D721Med (cell line): ENCODE measurements around the gene TAB3.

Experiments used
- DNase-seq: peaks from one replicate; pipeline ENCODE4 v3.0.0; 2011; ENCODE audit warnings: low spot score; ENCODE audit not compliant: insufficient read length
- FAIRE-seq: peaks from 2 replicates; lab custom pipeline; 2011; peaks lifted over from hg19 to GRCh38; lab: Jason Lieb, UNC
- CTCF ChIP-seq: IDR thresholded peaks from 2 replicates; pipeline ENCODE4 v1.5.1; 2012; ENCODE audit warnings: mild to moderate bottlenecking, control low read depth; ENCODE audit not compliant: insufficient read depth; ENCODE audit errors: missing control alignments

TAB3 gene

GRCh38 chrX:30900227-30900626 is 11.2 kb upstream of the TAB3 start:
- FAIRE-seq, result no peak
- DNase-seq, result no peak
- TF ChIP-seq CTCF, result no peak

- no peak for TF ChIP-seq CTCF
- no peak for DNase-seq
- no peak for FAIRE-seq
These were observed 9.8 kb upstream of the TAB3 start for GRCh38 chrX:30898886-30899285.

GRCh38 chrX:30895370-30895769 is 6.3 kb upstream of the TAB3 start:
- FAIRE-seq (no peak), DNase-seq (no peak)
- TF ChIP-seq CTCF, result no peak

- no peak for DNase-seq
- TF ChIP-seq CTCF, result no peak
- no peak for FAIRE-seq
These were observed 4.2 kb upstream of the TAB3 start for GRCh38 chrX:30893206-30893605.

- TF ChIP-seq CTCF, result no peak
- DNase-seq (no peak), FAIRE-seq (no peak)
These were observed 3.5 kb upstream of the TAB3 start for GRCh38 chrX:30892591-30892990.

GRCh38 chrX:30888526-30889146 is 418 bp downstream of the TAB3 start:
- FAIRE-seq (no peak), DNase-seq (no peak)
- no peak for TF ChIP-seq CTCF

- FAIRE-seq (no peak), DNase-seq (no peak)
- TF ChIP-seq CTCF, result no peak
These were observed 1.3 kb downstream of the TAB3 start for GRCh38 chrX:30887721-30888120.
